ENCODE results near the gene CCL19.

DNA sequence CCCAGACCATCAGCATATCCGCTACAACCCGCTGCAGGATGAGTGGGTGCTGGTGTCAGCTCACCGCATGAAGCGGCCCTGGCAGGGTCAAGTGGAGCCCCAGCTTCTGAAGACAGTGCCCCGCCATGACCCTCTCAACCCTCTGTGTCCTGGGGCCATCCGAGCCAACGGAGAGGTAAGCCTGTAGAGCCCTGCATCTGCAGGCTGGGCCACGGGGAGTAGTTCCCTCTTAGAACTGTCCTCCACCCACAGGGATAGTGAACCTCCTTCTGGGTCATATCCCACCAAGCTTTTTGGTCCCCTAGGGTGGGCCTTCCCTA, 44.0 kb downstream of the CCL19 start:
- no peak for TF ChIP-seq POLR2A (IDR thresholded peaks at IDR 0.05)
- TF ChIP-seq, protein P1, sequence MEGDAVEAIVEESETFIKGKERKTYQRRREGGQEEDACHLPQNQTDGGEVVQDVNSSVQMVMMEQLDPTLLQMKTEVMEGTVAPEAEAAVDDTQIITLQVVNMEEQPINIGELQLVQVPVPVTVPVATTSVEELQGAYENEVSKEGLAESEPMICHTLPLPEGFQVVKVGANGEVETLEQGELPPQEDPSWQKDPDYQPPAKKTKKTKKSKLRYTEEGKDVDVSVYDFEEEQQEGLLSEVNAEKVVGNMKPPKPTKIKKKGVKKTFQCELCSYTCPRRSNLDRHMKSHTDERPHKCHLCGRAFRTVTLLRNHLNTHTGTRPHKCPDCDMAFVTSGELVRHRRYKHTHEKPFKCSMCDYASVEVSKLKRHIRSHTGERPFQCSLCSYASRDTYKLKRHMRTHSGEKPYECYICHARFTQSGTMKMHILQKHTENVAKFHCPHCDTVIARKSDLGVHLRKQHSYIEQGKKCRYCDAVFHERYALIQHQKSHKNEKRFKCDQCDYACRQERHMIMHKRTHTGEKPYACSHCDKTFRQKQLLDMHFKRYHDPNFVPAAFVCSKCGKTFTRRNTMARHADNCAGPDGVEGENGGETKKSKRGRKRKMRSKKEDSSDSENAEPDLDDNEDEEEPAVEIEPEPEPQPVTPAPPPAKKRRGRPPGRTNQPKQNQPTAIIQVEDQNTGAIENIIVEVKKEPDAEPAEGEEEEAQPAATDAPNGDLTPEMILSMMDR (IDR thresholded peaks at IDR 0.05): no peak

Measured in thyroid gland (tissue), 4 donors.